ENCODE measurements around the gene UGT1A1. TPM values are rescaled to one million over a fixed set of nuclear protein-coding genes. Genes with fewer than 3 reads are reported as not detected.

UGT1A1 gene
- total and polyA plus RNA-seq, 2 donors (not counting 1 experiment from before 2014, with no cell fraction given) = not detected

DNA sequence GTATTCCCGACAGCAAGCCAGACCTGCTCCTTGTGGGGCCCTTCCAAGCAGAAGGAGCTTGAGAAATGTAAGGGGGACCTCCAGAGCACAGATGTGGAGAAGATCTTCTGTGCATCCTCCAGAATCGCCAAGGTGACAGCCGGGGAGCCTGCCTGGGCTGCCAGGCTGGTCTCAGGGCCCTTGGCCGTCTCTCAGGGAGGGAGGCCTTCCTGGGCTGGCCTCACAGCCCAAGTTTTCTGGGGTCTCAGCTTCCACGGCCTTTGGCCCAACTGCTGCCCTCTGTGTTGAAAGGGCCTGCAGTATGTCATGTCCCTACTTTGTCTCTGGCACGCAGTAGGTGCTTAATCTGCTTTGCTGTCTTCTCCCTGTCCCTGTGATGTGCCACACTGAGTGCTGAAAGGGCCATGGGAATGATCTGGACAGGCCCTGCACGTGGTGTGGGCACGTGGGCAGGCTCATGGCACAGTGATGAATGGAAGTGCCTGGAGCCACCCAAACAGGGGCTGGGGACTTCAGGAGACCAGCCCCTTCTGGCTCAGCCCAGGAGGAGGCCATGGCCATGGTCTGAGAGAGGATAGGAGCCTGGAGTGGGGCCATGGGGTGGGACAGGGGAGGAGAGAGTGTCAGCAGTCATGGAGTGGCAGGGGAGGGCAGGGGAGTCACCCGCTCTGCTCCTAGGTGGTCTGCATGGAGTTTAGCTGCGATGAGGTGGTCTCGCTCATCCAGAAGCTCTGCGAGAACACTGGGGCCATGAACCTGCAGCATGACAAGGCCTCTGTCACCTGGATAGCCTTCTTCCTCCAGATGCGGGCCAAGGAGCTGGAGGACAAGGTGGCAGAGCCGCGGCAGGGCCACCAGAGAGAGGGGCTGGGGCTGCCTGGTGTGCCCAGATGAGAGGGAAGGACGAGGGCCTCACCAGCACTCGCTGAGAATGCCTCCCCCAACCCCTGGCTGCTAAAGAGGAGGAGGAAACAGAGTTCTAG lies 58.9 kb downstream of the UGT1A1 start:
- intact Hi-C loops (cut with micrococcal nuclease) = no loop called here
- Histone ChIP-seq H3K36me3 (replicated peaks in 1 of 2; ENCODE audit: control extremely low read depth in 1 of 2, control insufficient read depth in 1 of 2, extremely low read depth in 1 of 2, insufficient read depth in 2 of 2, low read length in 1 of 2) (no peaks in the 10 kb centered on the region), H3K79me2 (ENCODE audit: control insufficient read depth, insufficient read depth, low read length) (no peaks in the 10 kb centered on the region), H2AFZ (ENCODE audit: insufficient read depth, low read depth, low read length, poor library complexity, severe bottlenecking) (no peak overlapping the region), H3K4me3 (ENCODE audit: control extremely low read depth in 1 of 5, extremely low read depth in 1 of 5, insufficient read depth in 1 of 5, low read depth in 2 of 5, low read length in 4 of 5) (no peak overlapping the region), H3K4me2 (replicated peaks; ENCODE audit: low read depth, low read length, poor library complexity, severe bottlenecking) (no peak overlapping the region), H3K27ac (ENCODE audit: low read length in 2 of 2) (no peak overlapping the region), H3K4me1 (ENCODE audit: control insufficient read depth in 2 of 2, insufficient read depth in 2 of 2, low read length in 2 of 2) (no peaks in the 10 kb centered on the region), H4K20me1 (ENCODE audit: control insufficient read depth, insufficient read depth, low read length, poor library complexity, severe bottlenecking) (no peaks in the 10 kb centered on the region), H3K27me3 (replicated peaks in 1 of 4; ENCODE audit: control extremely low read depth in 1 of 4, control insufficient read depth in 3 of 4, insufficient read depth in 4 of 4, low read length in 3 of 4) (peaks cover 0 to 5% (median 0%) of the 10 kb centered on the region in 4 experiments), H3K9me3 (ENCODE audit: control extremely low read depth in 1 of 3, control insufficient read depth in 2 of 3, insufficient read depth in 1 of 3, low read length in 2 of 3) (peaks cover 0 to 6% (median 0%) of the 10 kb centered on the region in 3 donors), H3K9ac (ENCODE audit: low read length) (no peak overlapping the region)
- H3K4me3 Mint-ChIP-seq = no peak overlapping the region
- 74% methylated on average over 15 of the region's 17 CpGs for WGBS (ENCODE audit: insufficient coverage)
- H3K9me3 Mint-ChIP-seq (ENCODE audit: insufficient read depth) = no peaks in the 10 kb centered on the region
- peaks cover 9% of the 10 kb centered on the region for H3K27me3 Mint-ChIP-seq
- CTCF ChIA-PET = no interaction called here
- POLR2A ChIA-PET = no interaction called here
- H3K27ac Mint-ChIP-seq = no peak overlapping the region
- no peak for DNase-seq
- TF ChIP-seq, protein P1, sequence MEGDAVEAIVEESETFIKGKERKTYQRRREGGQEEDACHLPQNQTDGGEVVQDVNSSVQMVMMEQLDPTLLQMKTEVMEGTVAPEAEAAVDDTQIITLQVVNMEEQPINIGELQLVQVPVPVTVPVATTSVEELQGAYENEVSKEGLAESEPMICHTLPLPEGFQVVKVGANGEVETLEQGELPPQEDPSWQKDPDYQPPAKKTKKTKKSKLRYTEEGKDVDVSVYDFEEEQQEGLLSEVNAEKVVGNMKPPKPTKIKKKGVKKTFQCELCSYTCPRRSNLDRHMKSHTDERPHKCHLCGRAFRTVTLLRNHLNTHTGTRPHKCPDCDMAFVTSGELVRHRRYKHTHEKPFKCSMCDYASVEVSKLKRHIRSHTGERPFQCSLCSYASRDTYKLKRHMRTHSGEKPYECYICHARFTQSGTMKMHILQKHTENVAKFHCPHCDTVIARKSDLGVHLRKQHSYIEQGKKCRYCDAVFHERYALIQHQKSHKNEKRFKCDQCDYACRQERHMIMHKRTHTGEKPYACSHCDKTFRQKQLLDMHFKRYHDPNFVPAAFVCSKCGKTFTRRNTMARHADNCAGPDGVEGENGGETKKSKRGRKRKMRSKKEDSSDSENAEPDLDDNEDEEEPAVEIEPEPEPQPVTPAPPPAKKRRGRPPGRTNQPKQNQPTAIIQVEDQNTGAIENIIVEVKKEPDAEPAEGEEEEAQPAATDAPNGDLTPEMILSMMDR (IDR thresholded peaks at IDR 0.05) = no peak
- no peak for TF ChIP-seq EZH2 (IDR thresholded peaks at IDR 0.05; ENCODE audit: borderline replicate concordance, insufficient read depth, low read depth, low read length, poor library complexity, severe bottlenecking)
- ATAC-seq (ENCODE audit: low read depth) = no peak
- no peaks in the 10 kb centered on the region for H3K4me1 Mint-ChIP-seq
